Myocyte (in vitro differentiated cells): ENCODE measurements around the gene PRPSAP2. TPM values are rescaled to one million over a fixed set of nuclear protein-coding genes. Genes with fewer than 3 reads are reported as not detected.
"Not testable (repeated sequence)": the region's sequence is repeated elsewhere in the genome, so short reads cannot be mapped to it uniquely, and the experiment has no call there.

Experiments
- DNase-seq: peaks from one replicate; pipeline ENCODE4 v3.0.0-alpha.2; 2012; ENCODE audit warnings: low read depth
- total RNA-seq: library from RNA; depleted of rRNA; stranded (reverse); fragments of >200 nt; gene quantifications from 2 replicates; pipeline ENCODE4 v1.2.3, GENCODE V29; 2014

The PRPSAP2 gene
- total RNA-seq, 1 donor from 2014 or later: 30.3 TPM

DNA sequence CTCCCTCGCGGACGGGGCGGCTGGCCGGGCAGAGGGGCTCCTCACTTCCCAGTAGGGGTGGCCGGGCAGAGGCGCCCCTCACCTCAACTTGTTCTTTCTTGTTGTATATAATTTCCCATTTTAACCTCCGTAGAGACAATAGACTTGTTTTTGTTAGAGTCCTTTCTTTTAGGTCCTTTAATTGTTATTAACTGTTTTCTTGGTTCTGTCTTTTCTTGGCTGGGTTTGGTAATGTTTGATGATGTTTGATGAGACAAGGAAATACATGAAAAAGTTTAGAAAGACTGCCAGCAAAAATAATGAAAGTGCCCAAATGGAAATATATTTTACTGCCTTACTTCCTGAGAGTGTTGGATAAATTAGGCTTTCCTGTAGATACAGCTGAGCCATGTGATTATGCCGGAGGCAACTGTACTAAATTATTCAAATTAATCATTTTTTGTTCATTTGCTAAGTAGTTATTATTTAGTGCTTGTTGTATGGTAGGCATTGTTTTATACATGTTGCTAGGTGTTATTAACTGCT lies 30.9 kb downstream of the PRPSAP2 start:
- DNase-seq: no peak

DNA sequence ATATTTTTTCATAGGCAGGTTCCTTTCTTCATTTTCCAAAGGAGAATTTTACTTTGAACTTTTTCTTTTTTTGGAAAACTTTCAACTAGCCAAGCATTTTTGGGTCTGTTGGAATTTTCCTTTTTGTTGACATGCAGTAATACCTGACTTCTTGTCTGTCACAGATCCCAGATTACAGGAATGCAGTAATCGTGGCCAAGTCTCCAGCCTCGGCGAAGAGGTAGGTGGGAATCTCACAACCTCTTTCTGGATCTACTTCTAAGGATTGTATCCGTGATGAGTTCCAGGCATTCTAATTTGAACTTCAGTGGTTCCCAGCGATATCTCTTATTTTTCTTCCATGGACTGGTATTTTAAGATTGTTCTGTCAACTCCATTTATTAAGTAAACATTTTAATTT lies 31.7 kb downstream of the PRPSAP2 start:
- DNase-seq: no peak

DNA sequence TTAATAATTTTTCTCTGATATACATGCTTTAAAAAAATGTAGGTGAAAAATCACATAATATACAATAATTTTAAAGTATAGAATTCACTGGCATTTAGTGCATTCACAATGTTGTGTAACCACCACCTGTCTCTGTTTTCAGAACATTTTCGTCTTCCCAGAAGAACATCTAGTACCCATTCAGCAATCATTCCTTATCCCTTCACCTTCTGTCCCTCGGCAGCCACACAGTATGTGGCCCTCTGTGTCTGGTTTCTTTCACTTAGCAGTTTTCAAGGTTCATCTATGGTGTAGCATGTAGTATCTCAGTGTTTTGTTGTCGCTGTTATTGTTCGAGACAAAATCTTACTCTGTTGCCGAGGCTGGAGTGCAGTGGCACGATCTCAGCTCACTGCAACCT lies 33.6 kb downstream of the PRPSAP2 start:
- no peak for DNase-seq

DNA sequence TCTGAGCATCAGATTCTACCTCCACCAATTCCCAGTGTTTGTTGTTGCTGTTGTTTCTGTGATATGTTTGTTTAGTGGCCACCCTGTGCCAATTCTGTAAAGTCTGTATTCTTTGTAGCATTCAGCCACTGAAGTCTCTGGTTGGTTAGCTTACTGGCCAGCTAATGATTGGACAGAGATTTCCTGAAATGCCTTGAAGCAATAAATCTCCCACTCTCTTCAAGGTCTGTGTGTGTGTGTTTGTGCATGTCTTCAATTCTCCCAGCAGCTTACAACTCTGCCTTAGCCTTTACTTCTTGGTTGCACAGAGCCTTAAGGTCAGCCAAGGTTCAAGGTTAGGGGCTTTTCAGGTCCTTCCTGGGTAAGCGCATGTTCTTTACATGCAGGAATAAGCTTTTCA lies 38.2 kb downstream of the PRPSAP2 start:
- DNase-seq: no peak

DNA sequence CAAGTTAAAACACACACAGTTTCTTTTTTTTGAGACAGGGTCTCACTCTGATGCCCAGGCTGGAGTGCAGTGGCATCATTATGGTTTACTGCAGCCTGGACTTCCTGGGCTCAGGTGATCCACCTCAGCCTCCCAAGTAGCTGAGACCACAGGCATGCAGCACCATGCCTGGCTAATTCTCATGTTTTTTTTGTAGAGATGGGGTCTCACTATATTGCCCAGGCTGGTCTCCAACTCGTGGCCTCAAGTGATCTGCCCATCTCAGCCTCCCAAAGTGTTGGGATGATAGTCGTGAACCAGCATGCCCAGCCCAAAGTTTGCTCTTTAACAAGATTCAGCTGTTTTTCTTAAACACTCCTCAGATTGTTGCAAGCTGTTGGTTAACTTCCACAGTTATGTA lies 39.0 kb downstream of the PRPSAP2 start:
- DNase-seq: no peak

DNA sequence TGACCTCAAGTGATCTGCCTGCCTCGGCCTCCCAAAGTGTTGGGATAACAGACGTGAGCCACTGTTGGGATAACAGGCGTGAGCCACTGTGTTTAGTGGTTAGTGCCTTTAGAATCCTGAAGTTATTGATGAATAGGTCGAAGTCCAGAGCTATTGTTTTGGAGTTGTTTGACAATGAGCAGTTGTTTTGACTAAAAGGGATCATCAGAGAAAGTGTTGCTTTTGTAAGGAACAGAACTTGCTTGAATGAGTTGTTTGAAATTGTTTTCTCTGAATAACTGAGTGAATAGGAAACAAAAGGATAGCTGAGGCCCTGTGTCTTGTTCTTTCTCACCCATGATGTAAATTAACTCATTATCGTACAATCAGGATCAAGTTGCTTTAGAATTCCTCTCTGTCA lies 46.6 kb downstream of the PRPSAP2 start:
- DNase-seq: no peak

DNA sequence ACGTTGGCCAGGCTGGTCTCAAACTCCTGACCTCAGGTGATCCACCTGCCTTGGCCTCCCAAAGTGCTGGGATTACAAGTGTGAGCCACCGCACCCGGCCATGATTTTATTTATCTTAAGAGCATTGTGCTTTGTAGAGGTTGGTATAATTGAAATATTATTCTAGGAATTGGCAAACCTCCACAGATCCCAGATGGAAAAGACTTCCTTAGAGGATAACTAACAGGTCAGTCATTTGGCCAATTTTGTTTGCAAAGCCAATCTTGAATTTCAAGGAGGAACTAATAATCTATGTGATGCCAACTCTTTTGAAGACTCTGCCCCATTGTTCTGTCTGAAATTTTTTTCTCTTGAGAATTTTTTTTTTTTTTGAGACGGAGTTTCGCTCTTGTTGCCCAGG lies 47.3 kb downstream of the PRPSAP2 start:
- no peak for DNase-seq

DNA sequence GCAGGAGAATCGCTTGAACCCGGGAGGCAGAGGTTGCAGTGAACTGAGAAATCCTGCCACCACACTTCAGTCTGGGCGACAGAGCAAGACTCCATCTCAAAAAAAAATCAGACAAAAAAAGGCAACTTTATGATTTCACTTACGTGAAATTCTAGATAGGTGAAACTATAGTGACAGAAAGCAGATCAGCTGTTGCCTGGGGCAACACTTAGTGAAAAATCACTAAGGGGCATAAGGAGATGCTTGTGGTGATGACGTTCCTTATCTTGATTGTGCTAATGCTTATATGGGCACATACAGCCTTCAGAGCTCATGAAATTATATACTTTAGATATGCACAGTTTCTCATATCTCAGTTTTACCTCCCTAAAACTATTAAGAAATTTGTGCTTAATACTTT lies 52.4 kb downstream of the PRPSAP2 start:
- DNase-seq: no peak

DNA sequence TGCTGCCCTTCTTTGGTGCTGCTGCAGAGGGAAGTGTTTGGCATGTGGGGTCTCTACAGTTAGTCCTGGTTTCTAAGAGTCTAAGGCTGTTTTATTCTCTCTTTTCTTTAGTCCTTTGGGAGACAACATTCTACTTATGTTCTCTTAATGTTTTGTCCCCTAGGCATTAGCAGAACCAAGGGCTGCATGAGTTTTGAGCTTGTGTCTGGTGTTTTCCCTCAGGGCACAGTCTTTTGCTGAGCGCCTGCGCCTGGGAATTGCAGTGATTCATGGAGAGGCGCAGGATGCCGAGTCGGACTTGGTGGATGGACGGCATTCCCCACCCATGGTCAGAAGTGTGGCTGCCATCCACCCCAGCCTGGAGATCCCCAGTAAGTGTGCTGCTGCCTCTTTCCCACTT lies 53.0 kb downstream of the PRPSAP2 start:
- DNase-seq: no peak

DNA sequence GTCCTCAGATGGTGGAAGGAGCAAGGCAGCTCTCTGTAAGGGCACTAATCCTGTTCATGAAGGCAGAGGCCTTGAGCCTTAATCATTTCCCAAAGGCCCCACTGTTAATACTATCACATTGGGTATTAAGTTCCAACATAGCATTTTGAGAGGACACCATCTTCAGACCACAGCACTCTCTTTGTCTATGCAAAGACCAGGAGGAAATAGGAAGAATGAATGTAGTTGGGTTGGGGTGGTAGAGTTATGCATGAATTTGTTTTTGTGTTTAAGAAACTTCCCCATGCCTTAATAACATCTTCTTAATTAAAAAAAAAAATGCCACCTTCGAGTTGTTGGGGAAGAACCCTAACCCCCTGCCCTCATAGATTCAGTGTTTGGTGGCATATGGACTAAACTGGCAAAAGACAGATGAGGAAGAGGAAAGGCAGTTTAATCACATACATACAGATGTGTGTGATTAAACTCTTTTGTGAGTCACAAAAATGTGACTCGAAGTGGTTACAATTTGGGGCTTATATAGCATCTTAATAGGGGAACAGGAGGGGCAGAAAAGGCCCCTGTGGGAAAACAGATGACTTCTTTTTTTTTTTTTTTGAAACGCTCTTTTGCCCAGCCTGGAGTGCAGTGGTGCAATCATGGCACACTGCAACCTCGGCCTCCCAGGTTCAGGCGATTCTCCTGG lies 59.0 kb downstream of the PRPSAP2 start:
- no peak for DNase-seq

DNA sequence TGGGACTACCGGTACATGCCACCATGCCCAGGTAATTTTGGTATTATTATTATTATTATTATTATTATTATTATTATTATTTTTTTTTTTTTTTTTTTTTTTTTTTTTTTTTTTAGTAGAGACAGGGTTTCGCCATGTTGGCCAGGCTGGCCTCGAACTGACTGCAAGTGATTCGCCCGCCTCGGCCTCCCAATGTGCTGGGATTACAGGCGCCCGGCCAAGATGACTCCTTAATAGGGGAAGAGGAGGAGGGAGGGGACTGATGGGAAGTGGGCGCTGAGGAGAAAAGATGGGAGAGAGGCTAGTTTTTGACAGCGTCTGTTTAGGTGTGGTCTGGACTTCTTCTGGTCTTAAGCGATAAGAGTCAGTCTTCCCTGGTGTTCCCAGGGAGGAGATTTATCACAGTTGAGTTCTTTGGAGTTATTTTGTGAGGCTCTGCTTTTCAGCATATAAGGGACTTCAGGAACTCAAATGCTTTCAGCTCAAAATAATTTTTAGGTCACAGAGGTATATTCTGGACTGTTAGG lies 59.6 kb downstream of the PRPSAP2 start:
- DNase-seq: no peak

DNA sequence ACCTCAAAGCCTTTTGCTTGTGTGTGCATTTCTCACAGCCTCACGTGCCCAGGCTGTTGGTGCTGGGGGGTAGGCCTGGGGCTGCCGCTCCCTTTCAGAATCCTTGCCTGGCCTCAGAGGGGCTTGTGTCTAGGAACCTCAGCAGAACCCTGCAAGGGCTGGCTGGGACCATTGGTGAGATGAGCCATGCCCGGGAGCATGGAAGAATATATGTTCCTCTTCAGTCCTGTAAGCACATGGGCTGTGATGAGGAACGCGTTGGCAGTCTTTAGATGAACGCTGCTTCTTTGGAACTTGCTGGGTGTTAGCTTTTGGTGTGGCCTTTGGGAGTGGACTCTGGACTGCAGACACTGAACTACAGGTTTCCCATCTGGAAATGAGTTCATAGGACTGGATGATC lies 62.0 kb downstream of the PRPSAP2 start:
- DNase-seq: no peak

DNA sequence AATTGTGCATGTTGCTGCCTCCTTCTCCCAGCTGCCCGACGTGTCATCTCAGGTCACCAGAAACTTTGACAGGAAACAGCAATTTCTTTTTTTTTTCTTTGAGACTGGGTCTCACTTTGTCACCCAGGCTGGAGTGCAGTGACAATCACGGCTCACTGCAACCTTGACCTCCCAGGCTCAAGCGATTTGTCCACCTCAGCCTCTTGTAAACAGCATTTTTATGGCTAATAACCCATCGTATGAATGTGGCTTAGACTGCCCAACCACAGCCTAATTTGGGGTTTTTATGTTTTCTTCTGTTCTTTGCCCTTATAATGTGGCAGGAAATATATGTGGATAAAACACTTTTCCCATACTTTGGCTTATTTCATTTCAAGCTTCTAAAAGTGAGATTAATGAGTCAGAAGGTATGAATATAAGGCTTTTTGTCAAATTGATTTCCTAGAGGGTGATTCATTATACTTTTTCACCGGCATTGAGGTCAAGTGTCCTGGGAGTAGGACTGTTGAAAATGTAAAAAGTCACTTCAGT lies 63.0 kb downstream of the PRPSAP2 start:
- no peak for DNase-seq

DNA sequence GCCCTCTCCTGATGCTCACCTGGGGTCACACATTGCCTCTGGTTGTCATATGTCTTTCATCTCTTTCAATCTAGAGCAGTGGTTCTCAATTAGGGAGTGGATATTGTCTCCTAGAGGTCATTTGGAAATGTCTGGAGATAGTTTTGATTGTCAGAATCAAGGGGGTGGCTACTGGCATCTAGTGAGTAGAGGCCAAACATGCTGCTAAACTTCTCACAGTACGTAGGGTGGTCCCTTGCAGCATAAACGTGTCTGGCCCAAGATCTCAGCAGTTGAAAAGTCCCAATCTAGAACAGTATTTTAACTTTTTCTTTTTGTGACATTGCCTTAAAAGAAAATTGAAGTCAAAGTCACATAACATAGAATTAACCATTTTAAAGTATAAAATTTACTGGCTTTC lies 63.6 kb downstream of the PRPSAP2 start:
- DNase-seq: no peak

DNA sequence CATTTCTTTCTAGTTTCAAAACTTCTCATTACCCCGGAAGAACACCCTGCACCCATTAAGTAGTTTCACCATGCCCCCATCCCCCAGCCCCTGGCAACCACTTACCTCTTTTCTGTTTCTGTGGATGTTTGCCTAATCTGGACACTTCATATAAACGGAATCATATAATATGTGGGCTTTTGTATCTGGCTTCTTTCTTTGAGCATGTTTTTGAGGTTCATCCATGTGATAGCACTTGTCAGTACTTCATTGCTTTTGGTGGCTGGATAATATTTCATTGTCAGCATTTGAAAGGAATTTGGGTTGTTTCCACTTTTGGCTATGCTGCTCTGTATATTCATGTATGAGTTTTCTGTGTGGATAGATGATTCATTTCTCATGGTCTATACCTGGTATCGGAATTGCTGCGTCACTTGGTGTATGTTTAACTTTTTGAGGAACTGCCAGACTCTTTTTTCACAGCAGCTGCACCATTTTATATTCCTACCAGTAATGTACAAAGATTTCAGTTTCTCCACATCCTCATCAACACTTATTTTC lies 64.1 kb downstream of the PRPSAP2 start:
- no peak for DNase-seq

DNA sequence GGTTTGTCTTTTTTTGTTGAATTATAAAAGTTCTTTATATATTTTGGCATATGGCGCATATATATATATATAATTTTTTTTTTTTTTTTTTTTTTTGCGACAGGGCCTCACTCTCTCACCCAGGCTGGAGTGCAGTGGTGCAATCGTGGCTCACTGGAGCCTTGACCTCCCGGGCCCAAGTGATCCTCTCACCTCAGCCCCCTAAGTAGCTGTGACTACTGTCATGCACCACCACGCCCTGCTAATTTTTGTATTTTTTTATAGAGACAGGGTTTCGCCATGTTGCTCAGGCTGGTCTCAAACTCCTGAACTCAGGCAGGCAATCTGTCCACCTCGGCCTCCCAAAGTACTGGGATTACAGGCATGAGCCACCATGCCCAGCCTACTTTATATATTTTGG lies 64.7 kb downstream of the PRPSAP2 start:
- DNase-seq: not testable (repeated sequence)

DNA sequence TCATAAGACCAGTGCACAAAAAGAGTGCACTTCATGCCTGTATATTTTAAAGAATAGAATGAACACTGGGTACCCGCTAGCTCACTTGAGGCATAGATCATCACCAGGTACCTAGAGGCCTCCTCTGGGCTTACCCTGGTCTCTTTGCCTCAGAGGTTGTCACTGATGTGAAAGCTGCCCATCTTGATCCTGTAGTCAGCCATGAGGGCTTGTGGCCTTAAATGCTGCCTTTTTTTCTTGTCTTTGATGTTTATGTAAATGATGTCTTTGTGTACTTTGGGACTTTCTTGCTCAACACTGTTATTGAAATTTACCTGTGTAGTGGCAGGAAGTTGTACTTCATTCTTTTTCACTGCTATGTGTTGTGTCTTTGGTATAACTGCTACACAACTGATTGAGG lies 67.3 kb downstream of the PRPSAP2 start:
- DNase-seq: no peak

DNA sequence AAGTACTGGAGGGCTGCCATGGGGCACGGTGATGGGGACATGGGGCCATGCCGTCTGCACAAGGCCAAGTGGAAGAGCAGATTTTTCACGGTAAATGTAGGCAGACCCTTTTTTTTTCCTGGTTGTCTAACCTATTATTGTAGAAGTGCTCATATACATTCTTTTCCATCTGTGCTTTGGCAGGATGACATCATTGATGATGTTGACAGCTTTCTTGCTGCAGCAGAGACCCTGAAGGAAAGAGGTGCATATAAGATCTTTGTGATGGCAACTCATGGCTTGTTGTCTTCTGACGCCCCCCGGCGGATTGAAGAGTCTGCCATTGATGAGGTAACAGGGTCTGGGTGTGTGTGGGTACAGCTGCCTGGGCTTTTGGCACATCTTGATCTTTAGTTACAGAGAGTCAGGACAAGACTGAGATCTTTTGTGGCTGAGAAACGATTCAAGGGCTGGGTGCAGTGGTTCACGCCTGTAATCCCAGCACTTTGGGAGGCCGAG lies 70.7 kb downstream of the PRPSAP2 start:
- no peak for DNase-seq

DNA sequence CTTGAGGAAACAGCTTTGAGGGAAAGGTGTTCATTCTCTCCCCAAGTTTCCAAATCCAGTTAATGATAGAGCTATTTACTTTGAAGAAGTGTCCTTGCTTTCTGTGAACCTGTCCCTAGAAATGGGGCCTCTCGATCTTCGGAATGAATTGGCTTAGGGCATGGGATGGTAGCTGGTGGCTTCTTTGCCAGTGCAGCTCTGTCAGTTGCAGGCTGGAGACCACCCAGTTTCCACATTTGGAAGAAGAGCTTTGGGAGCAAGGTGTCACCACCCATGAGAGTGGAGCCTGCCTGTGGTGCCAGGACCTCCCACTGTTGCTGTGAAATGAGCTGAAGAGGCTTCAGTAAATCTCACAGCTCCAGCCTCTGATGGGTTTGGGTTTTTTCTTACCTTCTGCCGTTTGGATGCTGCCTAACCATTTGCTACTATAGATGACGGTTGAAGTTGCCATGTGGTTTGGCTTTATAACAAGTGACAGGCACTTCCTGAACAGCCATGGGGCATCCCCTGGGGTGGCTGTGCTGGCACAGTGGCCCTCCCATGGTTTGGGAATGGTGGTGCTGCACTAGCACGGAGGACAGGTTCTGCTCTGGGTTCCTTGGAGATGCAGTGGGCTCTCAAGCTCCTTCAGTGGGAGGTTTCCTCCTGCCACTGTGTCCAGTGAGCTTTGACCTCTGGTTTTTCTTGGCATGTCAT lies 74.6 kb downstream of the PRPSAP2 start:
- DNase-seq: no peak

DNA sequence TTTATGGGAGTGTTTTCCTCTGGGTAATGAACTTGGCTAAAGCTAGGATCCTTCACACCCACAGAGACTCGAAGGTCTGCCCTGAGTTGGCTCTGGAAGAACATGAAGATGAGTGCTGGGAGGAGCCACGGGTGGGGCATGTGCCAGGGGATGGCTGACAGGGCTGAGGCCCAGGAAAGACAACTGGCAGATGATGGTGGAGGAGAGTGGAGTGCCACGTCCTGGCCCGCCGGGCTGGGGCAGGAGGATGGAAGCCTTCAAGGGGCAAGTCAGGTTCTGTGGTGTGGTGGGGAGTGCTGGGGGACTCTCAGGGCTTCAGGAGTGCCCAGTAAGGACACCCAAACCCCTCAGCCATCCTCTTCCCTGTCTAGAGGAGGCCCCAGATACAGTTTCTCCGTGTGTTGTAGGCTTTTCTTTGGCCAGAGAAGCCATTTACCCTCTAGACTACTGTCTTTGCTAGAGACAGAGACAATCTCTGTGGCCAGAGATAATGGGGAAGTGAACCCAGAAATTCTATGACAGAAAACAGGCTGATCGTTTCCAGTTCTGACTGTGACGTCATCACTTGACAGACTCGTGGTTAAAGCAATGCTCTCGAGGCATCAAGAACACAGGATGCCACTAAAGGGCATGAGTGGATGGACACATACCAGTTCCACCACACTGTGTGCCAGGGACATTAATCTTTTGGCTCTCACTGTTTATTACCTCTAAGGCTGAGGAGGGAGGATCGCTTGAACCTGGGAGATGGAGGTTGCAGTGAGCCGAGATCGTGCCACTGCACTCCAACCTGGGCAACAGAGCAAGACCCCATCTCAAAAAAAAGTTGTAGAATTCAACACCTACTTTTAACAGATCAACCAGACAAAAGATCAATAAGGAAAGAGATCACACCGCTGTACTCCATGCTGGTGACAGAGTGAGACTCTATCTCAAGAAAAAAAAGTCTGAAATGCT lies 75.4 kb downstream of the PRPSAP2 start:
- no peak for DNase-seq
